GM19455 (cell line): ENCODE data around the gene C9orf50.
"Not testable (repeated sequence)": the region's sequence is repeated elsewhere in the genome, so short reads cannot be mapped to it uniquely, and the experiment has no call there.

ENCODE experiments used
- ATAC-seq: cut with Tn5 transposase; IDR thresholded peaks from one replicate; pipeline ENCODE4 v1.9.1; 2021; ENCODE audit not compliant: unreplicated experiment

C9orf50 gene

DNA sequence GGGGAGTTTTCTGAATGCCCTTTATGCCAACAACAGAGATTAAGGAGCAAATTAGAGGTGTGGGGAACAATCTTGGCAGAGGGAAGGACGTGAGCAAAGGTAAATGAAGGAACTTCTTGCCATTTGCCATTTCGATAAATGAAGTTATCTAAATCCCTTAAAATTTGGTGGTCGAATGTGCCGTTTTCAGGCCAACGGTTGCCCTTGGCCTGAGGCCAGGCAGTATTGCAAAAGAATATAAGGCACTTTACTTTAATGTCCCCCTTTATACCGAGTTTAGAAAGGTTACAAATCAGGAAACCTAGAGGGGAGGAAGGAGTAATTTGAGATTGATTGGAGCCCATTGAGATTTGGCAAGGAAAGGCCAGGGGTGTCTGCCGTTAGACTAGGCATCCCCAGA is 26.3 kb downstream of the C9orf50 start:
- no peak for ATAC-seq

DNA sequence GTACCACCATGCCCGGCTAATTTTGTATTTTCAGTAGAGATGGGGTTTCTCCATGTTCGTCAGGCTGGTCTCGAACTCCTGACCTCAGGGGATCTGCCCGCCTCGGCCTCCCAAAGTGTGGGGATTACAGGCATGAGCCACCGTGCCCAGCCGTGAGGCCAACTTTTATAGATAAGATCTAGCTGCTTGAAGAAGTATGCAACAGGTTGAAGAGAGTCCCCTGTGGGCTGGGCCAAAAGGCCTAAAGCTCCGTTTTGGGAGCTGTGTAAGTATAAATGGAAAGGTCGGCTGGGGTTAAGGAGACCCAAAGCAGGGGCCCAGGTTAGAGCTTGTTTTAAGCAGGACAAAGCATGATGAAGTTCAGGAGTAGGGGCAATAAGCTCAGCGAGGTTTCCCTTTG is 28.1 kb downstream of the C9orf50 start:
- not testable (repeated sequence) for ATAC-seq

DNA sequence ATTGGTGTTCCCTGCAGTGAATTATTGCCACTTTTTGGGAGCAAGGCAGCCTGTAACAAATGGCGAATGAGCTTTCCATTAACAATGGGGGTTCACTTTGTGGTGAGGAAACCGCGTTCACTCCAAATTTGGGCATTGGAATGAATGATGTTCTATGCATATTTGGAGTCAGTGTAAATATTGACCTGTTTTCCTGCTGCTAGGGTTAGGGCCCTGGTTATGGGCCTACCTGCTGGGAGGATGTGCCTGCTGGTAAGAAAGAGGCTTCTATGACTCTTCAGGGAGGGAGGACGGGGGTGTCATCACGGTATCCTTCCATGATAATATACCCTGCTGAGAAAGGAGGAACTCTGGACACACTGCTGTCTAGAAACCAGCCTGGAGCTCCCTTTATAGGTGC is 29.0 kb downstream of the C9orf50 start:
- no peak for ATAC-seq

DNA sequence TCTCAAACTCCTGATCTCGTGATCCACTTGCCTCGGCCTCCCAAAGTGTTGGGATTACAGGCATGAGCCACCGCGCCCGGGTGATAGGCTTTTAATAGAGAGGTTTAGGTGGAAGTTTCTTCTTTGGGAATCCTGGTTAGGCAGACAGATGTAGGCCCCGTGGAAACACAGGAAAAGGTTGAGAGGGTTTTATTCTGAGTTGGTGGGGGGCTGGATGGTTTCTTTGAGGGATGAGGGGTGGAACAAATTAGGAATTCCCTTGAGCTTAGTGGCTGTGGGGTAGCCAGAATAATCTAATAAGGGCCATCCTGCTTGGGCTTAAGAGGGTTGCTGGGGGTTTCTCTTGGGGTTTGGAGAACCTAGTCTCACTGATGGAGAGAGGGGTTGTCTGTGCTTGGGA is 30.4 kb downstream of the C9orf50 start:
- ATAC-seq, result no peak

DNA sequence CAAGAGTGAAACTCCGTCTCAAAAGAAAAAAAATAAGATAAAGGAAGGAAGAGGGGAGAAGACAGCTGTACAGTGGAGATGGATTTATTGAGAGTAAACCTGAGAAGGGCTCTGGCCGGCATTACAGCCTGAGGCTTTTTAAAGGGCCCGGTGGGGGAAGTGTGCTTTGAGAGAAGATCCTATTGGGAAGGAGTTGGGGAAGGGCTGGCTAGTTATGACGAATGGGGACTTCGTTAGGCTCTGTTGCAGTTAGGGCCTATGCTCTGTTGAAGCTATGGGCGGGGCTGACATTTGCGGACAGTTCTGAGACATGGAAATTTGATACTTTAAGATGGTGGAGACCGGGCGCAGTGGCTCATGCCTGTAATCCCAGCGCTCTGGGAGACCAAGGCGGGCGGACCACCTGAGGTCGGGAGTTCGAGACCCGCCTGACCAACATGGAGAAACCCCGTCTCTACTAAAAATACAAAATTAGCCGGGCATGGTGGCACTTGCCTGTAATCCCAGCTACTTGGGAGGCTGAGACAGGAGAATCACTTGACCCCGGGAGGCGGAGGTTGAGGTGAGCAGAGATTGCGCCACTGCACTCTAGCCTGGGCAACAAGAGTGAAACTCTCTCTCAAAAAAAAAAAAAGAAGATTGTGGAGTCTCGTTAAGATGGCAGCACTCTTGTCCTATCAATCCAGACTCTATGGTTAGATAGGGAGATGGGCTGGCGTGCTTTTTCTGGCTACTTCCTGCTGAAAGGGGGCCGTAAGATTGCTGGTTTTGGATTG is 33.2 kb downstream of the C9orf50 start:
- ATAC-seq, result no peak

DNA sequence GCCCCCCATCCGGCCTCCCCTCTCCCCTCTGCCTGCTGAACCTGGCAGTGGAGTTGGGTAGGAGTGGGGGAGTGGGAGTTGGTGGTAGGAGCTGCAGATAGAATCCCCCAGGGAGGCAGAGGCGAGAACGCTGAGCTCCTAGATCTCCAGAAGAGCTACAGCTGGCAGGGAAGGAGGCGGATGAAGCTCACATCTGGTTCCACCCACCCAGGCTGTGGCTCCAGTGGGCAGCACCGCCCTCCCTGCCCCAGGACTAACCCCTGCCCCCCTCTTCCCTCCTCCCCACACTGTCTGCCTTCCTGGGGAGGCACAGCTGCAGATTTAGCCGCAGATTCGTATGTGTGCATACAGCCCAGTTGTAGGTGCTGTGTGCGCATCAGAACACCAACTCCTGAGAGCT is 34.2 kb downstream of the C9orf50 start:
- no peak for ATAC-seq

DNA sequence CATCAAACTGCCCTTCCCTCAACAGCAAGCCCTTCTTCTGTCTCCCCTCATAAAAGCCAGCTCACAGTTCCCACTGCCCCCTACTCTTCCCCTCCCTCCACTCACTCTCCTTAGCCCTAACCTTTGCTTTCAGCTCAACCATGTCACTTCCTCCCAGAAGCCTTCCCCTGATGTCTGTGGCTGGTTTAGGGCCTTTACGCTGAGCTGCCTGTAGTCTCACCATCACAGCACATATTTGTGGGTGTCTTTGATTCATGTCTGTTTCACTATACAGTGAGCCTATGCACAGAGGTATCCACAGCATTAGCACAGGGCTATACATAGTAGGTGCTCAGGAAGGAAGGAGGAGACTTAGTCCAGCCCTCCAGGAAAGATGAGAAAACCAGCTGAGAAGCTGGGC is 34.7 kb downstream of the C9orf50 start:
- no peak for ATAC-seq

DNA sequence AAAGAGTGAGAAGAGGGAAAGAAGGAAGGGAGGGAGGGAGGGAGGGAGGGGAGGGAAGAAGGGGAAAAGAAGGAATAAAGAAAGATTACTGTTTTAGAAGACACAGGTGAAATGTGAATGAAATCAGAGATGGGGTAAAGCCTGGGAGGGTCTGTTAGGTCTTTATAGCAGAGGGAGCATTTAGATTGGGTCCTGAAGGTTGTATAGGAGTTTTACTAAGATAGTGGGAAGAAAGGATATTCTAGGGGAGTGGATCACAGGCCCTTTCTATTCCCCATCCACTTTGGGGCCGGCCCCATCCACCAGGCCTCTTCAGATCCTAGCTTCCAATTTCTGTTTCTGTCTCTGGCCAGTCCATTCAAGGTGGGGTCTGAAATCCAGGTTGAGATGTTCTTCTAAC is 35.5 kb downstream of the C9orf50 start:
- no peak for ATAC-seq

DNA sequence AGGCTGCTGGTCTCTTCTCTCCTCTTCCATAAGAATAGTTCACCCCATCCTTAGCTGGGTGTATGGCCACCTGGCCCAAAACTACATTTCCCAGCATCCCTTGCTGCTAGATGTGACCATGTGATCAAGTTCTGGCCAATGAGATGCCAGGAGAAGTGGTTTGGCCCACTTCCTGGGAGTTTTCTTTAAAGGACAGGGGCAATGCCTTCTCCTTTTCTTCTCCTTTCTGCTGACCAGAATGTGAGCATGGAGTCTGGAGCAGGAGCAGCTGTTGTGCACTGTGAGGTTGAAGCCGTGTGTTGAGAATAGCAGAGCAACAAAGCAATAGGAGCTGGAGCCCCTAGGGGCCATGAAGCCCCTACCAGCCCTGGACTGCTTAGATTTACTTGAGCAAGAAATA is 36.8 kb downstream of the C9orf50 start:
- no peak for ATAC-seq

DNA sequence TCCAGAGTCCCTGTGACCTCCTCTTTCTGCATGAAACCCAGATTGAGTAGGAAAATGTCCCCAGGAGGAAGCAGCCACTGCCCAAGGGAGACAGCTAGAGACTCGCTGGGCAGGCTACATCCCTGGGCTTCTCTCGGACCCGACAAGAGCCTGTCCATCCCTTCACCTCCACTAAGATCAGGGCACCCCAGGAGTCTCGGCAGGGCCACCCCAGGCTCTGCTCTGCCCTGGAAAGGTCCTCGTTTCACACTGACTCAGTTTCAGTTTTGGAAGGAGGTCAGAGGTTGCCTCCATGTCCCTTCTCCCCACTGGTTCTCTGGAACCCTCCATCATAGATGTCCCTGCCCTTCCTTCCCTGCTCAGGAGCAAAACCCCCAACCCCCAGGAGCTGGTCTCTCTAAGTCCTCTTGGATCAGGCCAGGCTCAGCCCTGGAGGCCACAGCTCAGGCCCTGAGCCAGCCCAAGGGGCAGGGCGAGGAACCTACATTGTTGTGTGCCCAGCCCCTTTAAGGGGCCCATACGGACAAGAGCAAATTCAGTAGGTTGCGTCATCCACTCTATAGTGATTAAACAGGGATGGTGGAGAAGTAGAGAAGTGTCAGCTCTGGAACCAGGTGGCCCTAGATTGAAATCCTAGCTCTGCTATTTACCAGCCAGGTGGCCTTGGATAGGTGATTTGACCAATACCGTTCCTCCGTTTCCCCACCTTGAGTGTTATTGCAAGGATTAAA is 37.4 kb downstream of the C9orf50 start:
- ATAC-seq, result no peak

DNA sequence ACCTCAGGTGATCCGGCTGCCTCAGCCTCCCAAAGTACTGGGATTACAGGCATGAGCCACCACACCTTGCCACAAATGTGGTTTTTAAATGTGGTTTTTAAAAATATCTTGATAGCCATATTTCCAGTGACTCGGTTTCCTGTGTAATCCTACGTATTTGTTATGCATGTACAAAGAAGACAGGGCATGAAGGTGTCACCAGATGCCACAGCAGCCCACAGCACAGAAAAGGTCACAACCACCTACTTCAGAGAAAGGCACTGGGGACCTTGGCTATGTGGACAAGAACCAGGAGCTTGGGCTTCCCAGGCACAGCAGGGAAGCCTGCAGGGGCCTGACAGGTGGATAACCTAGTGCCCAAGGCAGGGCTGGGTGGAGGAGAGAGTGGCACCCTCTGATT is 38.0 kb downstream of the C9orf50 start:
- no peak for ATAC-seq

DNA sequence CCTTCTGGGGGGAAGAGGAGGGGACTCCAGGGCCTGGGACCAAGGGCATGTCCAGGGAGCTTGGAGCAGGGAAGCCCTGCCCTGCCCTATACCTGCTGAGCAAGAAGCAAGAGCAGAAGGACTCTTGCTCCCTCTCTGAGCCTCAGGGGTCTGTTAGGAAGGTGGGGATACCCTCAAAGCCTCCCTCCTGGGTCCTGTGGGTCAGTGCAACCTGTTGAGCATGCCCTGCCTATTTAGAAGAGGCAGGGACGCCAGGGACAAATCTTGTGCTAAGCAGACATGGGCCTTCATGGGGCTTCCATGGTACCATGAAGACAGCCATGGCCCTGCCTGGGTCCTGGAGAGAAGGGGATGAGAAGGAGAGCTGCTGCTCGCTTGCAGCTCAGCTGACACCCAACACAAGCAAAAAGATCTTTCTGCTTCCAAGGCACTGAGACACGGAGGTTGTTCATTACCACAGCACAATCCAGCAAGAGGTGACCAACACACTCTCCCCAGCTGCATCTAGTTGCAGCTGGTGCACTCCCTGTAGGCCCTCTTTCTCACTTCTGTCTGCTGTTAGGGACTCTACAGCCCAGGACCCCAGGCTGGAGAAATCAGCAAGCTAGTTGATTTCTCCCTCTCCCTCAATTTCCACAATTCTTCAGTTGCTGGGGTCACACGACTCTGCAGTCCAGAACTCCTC is 39.3 kb downstream of the C9orf50 start:
- ATAC-seq, result no peak

DNA sequence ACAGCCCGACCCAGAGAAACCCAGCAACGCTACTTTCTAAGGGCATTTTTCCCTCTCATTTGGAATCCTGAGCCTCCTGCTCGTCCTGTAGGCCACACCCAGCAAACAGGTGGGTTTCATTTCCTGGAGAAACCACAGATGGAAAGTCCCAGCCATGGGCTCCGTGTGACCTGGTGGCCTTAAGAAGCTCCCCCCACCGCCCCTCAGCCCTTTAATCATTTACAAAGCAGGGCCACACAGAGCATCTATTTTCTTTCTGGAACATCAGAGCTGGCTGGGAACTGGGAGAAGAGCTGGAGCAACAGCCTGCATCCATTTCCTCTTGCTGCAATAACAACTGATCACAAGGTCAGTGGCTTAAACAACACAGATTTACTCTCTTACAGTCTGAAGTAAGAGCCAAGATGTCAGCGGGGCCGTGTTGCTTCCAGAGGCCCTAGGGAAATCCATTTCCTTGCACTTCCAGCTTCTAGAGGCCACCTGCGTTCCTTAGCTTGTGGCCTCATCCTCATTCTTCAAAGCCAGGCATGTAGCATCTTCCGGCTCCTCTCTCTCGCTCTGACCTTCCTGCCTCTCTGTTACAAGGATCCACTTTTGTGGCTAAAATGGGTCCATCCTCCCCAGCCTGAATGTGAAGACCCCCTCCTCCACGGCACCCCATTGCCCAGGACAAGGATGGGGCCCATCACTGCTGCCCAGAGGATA is 40.5 kb downstream of the C9orf50 start:
- no peak for ATAC-seq

DNA sequence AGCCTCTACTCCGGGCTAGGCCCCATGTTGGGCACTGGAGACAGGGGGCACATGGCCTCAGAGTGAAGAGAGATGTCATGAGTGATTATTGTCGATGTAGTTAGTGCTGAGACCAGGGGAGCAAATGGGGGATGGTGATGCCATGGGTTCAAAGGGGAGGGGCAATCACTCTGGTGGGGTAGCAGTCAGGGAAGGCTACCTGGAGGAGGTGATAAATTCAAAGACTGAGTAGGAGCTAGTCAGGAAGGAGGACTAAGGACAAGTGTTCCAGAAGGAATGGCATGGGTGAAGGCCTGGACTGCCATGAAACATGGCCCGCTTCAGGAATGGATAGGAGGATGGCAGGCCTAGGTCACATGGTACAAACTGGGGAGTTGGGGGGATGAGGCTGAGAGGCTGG is 41.6 kb downstream of the C9orf50 start:
- ATAC-seq, result no peak

DNA sequence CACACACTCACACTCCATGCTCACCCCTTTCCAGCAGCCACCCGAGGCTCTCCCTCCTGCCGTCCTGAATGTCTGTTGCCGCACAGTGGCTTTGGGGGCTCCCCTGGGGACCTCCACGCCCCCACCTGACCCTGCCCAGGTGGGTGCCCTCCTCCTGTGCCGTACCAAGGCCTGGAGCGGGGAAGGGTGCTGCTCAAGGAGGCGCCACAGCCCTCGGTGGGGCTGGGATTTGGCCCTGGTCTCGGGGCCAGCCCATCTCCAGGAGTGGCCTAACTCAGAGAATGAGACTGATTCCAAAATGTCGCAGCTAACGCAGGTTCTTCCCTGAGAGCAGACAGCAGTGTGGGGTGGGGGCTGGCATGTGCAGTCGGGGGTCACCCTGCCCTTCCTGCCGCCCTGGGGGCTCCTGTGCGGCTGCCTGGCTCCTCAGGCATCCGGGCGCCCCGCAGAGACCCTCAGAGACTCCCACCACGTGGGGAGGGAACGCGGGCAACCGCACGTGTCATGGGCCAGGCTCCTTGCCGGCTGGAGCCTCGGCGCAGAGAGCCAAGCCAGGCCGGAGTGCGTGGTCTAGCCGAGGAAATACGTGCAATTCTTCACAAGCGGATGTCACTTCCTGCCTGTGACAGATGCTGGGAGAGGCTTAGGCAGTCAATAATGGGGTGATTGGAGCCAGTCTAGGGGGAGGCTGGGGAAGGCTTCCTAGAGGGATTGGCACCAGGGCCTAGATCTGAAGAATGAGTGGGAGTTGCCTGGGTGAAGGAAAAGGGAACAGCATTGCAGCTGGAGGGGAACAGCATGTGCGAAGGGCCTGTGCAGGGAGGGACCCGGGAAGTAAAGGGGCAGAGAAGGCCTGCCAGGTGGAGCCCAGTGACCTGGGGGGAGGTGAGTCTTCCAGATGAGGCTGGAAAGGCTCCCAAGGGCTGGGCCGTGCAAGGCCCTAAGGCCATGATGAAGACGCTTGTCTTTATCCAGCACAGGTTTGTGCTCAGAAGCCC is 44.1 kb downstream of the C9orf50 start:
- ATAC-seq, result no peak

DNA sequence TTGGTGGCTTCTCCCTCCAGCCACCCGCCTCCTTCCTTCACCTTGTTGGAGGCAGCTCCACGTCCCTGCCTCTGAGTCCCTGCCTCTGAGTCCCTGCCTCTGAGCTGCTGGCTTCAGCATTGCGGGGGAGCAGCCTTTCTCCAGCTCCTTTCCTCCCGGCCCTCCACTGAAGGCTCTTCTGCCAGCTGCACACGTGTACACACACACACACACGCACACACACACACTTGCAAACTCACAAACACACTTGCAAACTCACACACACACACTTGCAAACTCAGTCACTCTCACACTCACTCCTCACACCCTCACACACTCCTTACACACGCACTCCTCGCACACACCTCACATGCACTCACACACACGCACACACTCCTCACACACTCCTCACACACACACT is 45.1 kb downstream of the C9orf50 start:
- ATAC-seq, result no peak

DNA sequence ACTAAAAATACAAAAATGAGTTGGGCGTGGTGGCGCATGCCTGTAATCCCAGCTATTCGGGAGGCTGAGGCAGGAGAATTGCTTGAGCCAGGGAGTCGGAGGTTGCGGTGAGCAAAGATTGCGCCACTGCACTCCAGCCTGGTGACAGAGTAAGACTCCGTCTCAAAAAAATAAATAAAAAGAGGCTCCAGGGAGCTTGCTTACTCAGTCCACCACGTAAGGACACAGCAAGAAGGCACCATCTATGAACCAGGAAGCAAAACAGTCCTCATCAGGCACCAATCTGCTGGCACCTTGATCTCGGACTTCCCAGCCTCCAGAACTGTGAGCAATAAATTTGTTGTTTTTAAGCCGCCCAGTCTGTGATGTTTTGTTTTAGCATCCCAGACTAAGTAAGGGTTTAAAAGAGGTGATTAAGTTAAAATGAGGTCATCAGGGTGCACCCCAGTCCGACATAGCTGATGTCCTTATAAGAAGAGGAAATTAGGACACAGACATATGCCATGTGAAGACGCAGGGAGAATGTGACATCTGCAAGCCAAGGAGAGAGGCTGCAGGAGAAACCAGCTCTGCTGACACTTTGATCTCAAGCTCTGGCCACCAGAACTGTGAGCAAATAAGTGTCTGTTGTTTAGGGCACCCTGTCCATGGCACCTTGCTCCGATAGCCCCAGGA is 45.9 kb downstream of the C9orf50 start:
- ATAC-seq, result no peak

DNA sequence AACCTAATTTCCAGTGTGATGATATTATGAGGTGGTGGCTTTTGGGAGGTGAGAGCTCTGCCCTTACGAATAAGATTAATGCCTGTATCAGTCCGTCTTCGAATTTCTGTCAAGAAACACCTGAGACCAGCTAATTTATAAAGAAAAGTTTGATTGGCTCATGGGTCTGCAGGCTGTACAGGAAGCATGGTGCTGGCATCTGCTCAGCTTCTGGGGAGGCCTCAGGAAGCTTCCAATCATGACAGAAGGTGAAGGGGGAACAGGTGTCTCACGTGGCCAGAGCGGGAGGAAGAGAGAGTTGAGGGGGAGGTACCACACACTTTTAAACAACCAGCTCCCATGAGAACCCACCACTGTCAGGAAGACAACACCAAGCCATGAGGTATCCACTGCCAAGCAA is 46.9 kb downstream of the C9orf50 start:
- no peak for ATAC-seq

DNA sequence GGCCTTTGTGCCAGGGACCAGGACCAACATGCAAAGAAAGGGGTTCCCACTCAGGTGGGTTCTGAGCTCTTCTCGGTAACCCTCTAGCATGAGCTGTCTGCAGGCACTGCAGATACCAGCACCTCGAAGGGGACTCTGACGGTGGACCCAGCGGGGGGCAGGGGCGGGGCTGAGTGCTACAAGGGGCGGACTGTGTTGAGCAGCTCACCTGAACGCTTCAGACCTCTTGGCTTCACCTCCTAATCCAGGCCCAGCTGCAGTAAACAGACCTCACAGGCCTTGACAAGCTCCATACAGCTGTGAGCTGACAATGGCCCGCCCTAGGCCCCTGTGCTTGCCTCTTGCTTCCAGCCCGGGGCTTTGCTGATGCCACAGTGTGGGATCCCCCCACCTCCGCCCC is 48.4 kb downstream of the C9orf50 start:
- ATAC-seq, result no peak

DNA sequence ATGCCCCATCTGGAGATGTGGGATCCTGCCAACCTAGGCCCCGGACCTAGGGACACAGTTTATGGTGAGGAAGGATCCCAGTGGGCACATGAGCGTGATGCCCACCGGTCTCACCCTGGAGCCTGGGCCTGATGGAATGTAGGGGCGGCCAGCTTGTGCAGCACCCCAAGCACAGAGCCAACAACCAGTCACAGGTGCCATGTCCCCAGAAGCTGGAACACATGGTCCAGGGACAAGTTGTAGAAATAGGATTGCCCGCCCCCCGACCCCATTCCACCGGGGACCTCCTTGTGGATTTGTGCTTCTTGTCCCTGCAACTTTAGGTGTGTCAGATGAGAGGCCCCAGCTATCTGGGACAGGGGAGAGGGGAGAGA is 48.9 kb downstream of the C9orf50 start:
- ATAC-seq, result no peak
